Measurements from ENCODE around the gene RBSN. TPM values are rescaled to one million over a fixed set of nuclear protein-coding genes. Genes with fewer than 3 reads are reported as not detected.

Gene RBSN
- total RNA-seq, 2 experiments from 2014 or later, result 15.7 to 21.8 TPM

- no peaks in the 10 kb centered on the region for H3K27me3 Mint-ChIP-seq
- H3K9me3 Mint-ChIP-seq (ENCODE audit: low read depth), result no peaks in the 10 kb centered on the region
- DNase-seq (no peak), ATAC-seq (no peak)
- no peak overlapping the region for H3K4me3 Mint-ChIP-seq
- CTCF ChIA-PET, result interaction anchor here (1.6 to 3.1 kb wide), 2 partner anchors 10 to 91 kb away, joined by 3 to 12 read pairs; no protein-coding TSS in a partner anchor
- H3K4me1 Mint-ChIP-seq, result peaks cover 24% of the 10 kb centered on the region
- peaks cover 34% of the 10 kb centered on the region for H3K36me3 Mint-ChIP-seq
- no peak overlapping the region for H3K27ac Mint-ChIP-seq
Measured at GRCh38 chr3:15049584-15049983, 49.4 kb downstream of the RBSN start.

GRCh38 chr3:15045667-15046066 is 53.3 kb downstream of the RBSN start:
- peaks cover 17% of the 10 kb centered on the region for H3K4me1 Mint-ChIP-seq
- no peak for DNase-seq
- CTCF ChIA-PET, result interaction anchor here (1.0 kb wide), 1 partner anchor 119 kb away, joined by 4 read pairs; no protein-coding TSS in a partner anchor
- H3K4me3 Mint-ChIP-seq, result no peak overlapping the region
- H3K9me3 Mint-ChIP-seq (ENCODE audit: low read depth), result no peaks in the 10 kb centered on the region
- H3K36me3 Mint-ChIP-seq, result peaks cover 49% of the 10 kb centered on the region
- H3K27me3 Mint-ChIP-seq, result no peaks in the 10 kb centered on the region
- H3K27ac Mint-ChIP-seq, result peak overlapping the region; percentile 10
- ATAC-seq, result no peak

GRCh38 chr3:15044326-15044725 is 54.6 kb downstream of the RBSN start:
- H3K4me1 Mint-ChIP-seq, result peaks cover 17% of the 10 kb centered on the region
- no peak for ATAC-seq
- no peaks in the 10 kb centered on the region for H3K27me3 Mint-ChIP-seq
- H3K4me3 Mint-ChIP-seq, result no peak overlapping the region
- DNase-seq, result no peak
- peaks cover 56% of the 10 kb centered on the region for H3K36me3 Mint-ChIP-seq
- CTCF ChIA-PET, result interaction anchor here (0.6 to 1.3 kb wide), 2 partner anchors 19 to 57 kb away, joined by 3 read pairs; no protein-coding TSS in a partner anchor
- no peaks in the 10 kb centered on the region for H3K9me3 Mint-ChIP-seq (ENCODE audit: low read depth)
- H3K27ac Mint-ChIP-seq, result peak overlapping the region; percentile 23

- CTCF ChIA-PET, result interaction anchor here (1.3 kb wide), 1 partner anchor 18 kb away, joined by 3 read pairs; no protein-coding TSS in a partner anchor
- peaks cover 17% of the 10 kb centered on the region for H3K4me1 Mint-ChIP-seq
- peaks cover 55% of the 10 kb centered on the region for H3K36me3 Mint-ChIP-seq
- no peak overlapping the region for H3K27ac Mint-ChIP-seq
- ATAC-seq (no peak), DNase-seq (no peak)
- no peaks in the 10 kb centered on the region for H3K9me3 Mint-ChIP-seq (ENCODE audit: low read depth)
- no peak overlapping the region for H3K4me3 Mint-ChIP-seq
- H3K27me3 Mint-ChIP-seq, result no peaks in the 10 kb centered on the region
Measured at GRCh38 chr3:15043408-15044171, 55.4 kb downstream of the RBSN start.

GRCh38 chr3:15042936-15043335 is 56.0 kb downstream of the RBSN start:
- H3K4me1 Mint-ChIP-seq, result peaks cover 17% of the 10 kb centered on the region
- CTCF ChIA-PET, result no interaction called here
- H3K27ac Mint-ChIP-seq, result no peak overlapping the region
- H3K27me3 Mint-ChIP-seq, result no peaks in the 10 kb centered on the region
- DNase-seq (no peak), ATAC-seq (no peak)
- no peaks in the 10 kb centered on the region for H3K9me3 Mint-ChIP-seq (ENCODE audit: low read depth)
- peaks cover 53% of the 10 kb centered on the region for H3K36me3 Mint-ChIP-seq
- no peak overlapping the region for H3K4me3 Mint-ChIP-seq

- Mint-ChIP-seq H3K4me3 (no peak overlapping the region), H3K4me1 (peaks cover 17% of the 10 kb centered on the region), H3K36me3 (peaks cover 51% of the 10 kb centered on the region), H3K9me3 (ENCODE audit: low read depth) (no peaks in the 10 kb centered on the region), H3K27me3 (no peaks in the 10 kb centered on the region), H3K27ac (no peak overlapping the region)
- no peak for DNase-seq
- ATAC-seq, result no peak
- CTCF ChIA-PET, result no interaction called here
Measured at GRCh38 chr3:15041950-15042349, 57.0 kb downstream of the RBSN start.

- H3K27ac Mint-ChIP-seq, result peak overlapping the region; percentile 9
- DNase-seq (no peak), ATAC-seq (no peak)
- H3K4me3 Mint-ChIP-seq, result no peak overlapping the region
- H3K27me3 Mint-ChIP-seq, result no peaks in the 10 kb centered on the region
- no peaks in the 10 kb centered on the region for H3K9me3 Mint-ChIP-seq (ENCODE audit: low read depth)
- H3K4me1 Mint-ChIP-seq, result peaks cover 11% of the 10 kb centered on the region
- peaks cover 45% of the 10 kb centered on the region for H3K36me3 Mint-ChIP-seq
- CTCF ChIA-PET, result no interaction called here
Measured at GRCh38 chr3:15040844-15041243, 58.1 kb downstream of the RBSN start.

GRCh38 chr3:15038306-15038705 is 60.6 kb downstream of the RBSN start:
- CTCF ChIA-PET, result interaction anchor here (1.3 kb wide), 1 partner anchor 13 kb away, joined by 3 read pairs; no protein-coding TSS in a partner anchor
- no peak overlapping the region for H3K4me3 Mint-ChIP-seq
- ATAC-seq (no peak), DNase-seq (no peak)
- no peaks in the 10 kb centered on the region for H3K27me3 Mint-ChIP-seq
- peaks cover 36% of the 10 kb centered on the region for H3K36me3 Mint-ChIP-seq
- no peak overlapping the region for H3K27ac Mint-ChIP-seq
- no peaks in the 10 kb centered on the region for H3K9me3 Mint-ChIP-seq (ENCODE audit: low read depth)
- no peaks in the 10 kb centered on the region for H3K4me1 Mint-ChIP-seq

GRCh38 chr3:15033103-15033502 is 65.8 kb downstream of the RBSN start:
- H3K27ac Mint-ChIP-seq, result no peak overlapping the region

GRCh38 chr3:15032650-15033049 is 66.3 kb downstream of the RBSN start:
- Mint-ChIP-seq H3K4me1 (no peaks in the 10 kb centered on the region), H3K27me3 (no peaks in the 10 kb centered on the region), H3K36me3 (peaks cover 24% of the 10 kb centered on the region), H3K27ac (no peak overlapping the region), H3K4me3 (no peak overlapping the region), H3K9me3 (ENCODE audit: low read depth) (no peaks in the 10 kb centered on the region)
- CTCF ChIA-PET, result interaction anchor here (1.1 kb wide), 1 partner anchor 109 kb away, joined by 3 read pairs; no protein-coding TSS in a partner anchor
- ATAC-seq (no peak), DNase-seq (no peak)

More at GRCh38 chr3:15033103-15033502, 65.8 kb downstream of the RBSN start:
- Mint-ChIP-seq H3K4me1 (no peaks in the 10 kb centered on the region), H3K36me3 (peaks cover 24% of the 10 kb centered on the region), H3K4me3 (no peak overlapping the region), H3K27me3 (no peaks in the 10 kb centered on the region), H3K9me3 (ENCODE audit: low read depth) (no peaks in the 10 kb centered on the region)
- ATAC-seq (no peak), DNase-seq (no peak)
- CTCF ChIA-PET, result interaction anchor here (1.1 kb wide), 1 partner anchor 109 kb away, joined by 3 read pairs; no protein-coding TSS in a partner anchor

GRCh38 chr3:15029625-15030024 is 69.3 kb downstream of the RBSN start:
- H3K27ac Mint-ChIP-seq, result no peak overlapping the region
- peaks cover 26% of the 10 kb centered on the region for H3K36me3 Mint-ChIP-seq

GRCh38 chr3:15023719-15024118 is 75.2 kb downstream of the RBSN start:
- ATAC-seq (no peak), DNase-seq (no peak)
- Mint-ChIP-seq H3K4me3 (no peak overlapping the region), H3K27ac (no peak overlapping the region), H3K36me3 (peaks cover 35% of the 10 kb centered on the region), H3K9me3 (ENCODE audit: low read depth) (no peaks in the 10 kb centered on the region), H3K27me3 (no peaks in the 10 kb centered on the region), H3K4me1 (no peaks in the 10 kb centered on the region)
- CTCF ChIA-PET, result interaction anchor here (1.3 kb wide), 1 partner anchor 45 kb away, joined by 4 read pairs; no protein-coding TSS in a partner anchor

More at GRCh38 chr3:15029625-15030024, 69.3 kb downstream of the RBSN start:
- H3K4me3 Mint-ChIP-seq, result no peak overlapping the region
- ATAC-seq, result no peak
- no peaks in the 10 kb centered on the region for H3K27me3 Mint-ChIP-seq
- no peaks in the 10 kb centered on the region for H3K4me1 Mint-ChIP-seq
- no peaks in the 10 kb centered on the region for H3K9me3 Mint-ChIP-seq (ENCODE audit: low read depth)
- DNase-seq, result no peak
- CTCF ChIA-PET, result no interaction called here

- Mint-ChIP-seq H3K4me3 (no peak overlapping the region), H3K9me3 (ENCODE audit: low read depth) (no peaks in the 10 kb centered on the region), H3K4me1 (no peaks in the 10 kb centered on the region), H3K27me3 (no peaks in the 10 kb centered on the region), H3K36me3 (peaks cover 37% of the 10 kb centered on the region), H3K27ac (no peak overlapping the region)
- ATAC-seq (no peak), DNase-seq (no peak)
- CTCF ChIA-PET, result interaction anchor here (1.3 kb wide), 1 partner anchor 45 kb away, joined by 4 read pairs; no protein-coding TSS in a partner anchor
Measured at GRCh38 chr3:15023249-15023648, 75.7 kb downstream of the RBSN start.
